Posterior vena cava (tissue), 2 donors: Measurements from ENCODE around the gene AGT. TPM values are rescaled to one million over a fixed set of nuclear protein-coding genes. Genes with fewer than 3 reads are reported as not detected.

Source experiments
- DNase-seq: peaks from one replicate; pipeline ENCODE4 v3.0.0-alpha.2; 2020; ENCODE audit warnings: low spot score
- intact Hi-C, 2 donors: fragments of 100-400 bp; cut with DNase I; formaldehyde crosslinking; loops; one replicate each; pipeline versions ENCODE4 v1.14.1 to v1.14.2; 2022 to 2023
- total RNA-seq, 2 donors: library from RNA; stranded (reverse); fragmentation: NEBNext Ultra II Directional; extraction: Animal tissue kit (Norgen Biotek cat#: 25700); gene quantifications; one replicate each; pipeline ENCODE4 v1.2.1, GENCODE V29; 2021
- donor health status: DM: yes; HTN: yes; CAD: no.
- donor health status: DM: yes; HTN: yes; CAD: no.

The AGT gene
- total RNA-seq, 2 donors from 2014 or later = 22.5 to 57.0 TPM

- intact Hi-C loops = no loop called here
- DNase-seq = no peak
Observed at GRCh38 chr1:230696722-230697437, 17.0 kb downstream of the AGT start.

- intact Hi-C loops = no loop called here
- no peak for DNase-seq
Observed at GRCh38 chr1:230696218-230696617, 17.7 kb downstream of the AGT start.

- intact Hi-C loops = no loop called here
- no peak for DNase-seq
Observed at GRCh38 chr1:230694991-230695390, 18.9 kb downstream of the AGT start.

GRCh38 chr1:230694464-230694863 lies 19.5 kb downstream of the AGT start:
- no peak for DNase-seq
- intact Hi-C loops = no loop called here

- intact Hi-C loops = no loop called here
- no peak for DNase-seq
Observed at GRCh38 chr1:230693777-230694176, 20.1 kb downstream of the AGT start.

- DNase-seq = peak; percentile 46
- intact Hi-C loops = no loop called here
Observed at GRCh38 chr1:230693221-230693620, 20.7 kb downstream of the AGT start.

- intact Hi-C loops = no loop called here
- peak; percentile 47 for DNase-seq
Observed at GRCh38 chr1:230691615-230692014, 22.3 kb downstream of the AGT start.

GRCh38 chr1:230690101-230690500 lies 23.8 kb downstream of the AGT start:
- intact Hi-C loops = no loop called here
- no peak for DNase-seq

GRCh38 chr1:230686747-230687146 lies 27.2 kb downstream of the AGT start:
- no peak for DNase-seq
- intact Hi-C loops = no loop called here

GRCh38 chr1:230684998-230685397 lies 28.9 kb downstream of the AGT start:
- intact Hi-C loops = no loop called here
- no peak for DNase-seq

- intact Hi-C loops = no loop called here
- no peak for DNase-seq
Observed at GRCh38 chr1:230684146-230684545, 29.8 kb downstream of the AGT start.

- intact Hi-C loops = no loop called here
Observed at GRCh38 chr1:230682882-230683610, 30.9 kb downstream of the AGT start.

GRCh38 chr1:230682274-230682673 lies 31.6 kb downstream of the AGT start:
- no peak for DNase-seq

More at GRCh38 chr1:230682882-230683610, 30.9 kb downstream of the AGT start:
- no peak for DNase-seq

GRCh38 chr1:230681599-230681998 lies 32.3 kb downstream of the AGT start:
- intact Hi-C loops = loop anchor here in 1 of 2 donors (2.0 kb wide), 1 partner anchor 23 kb away; no protein-coding TSS in a partner anchor
- DNase-seq = no peak

More at GRCh38 chr1:230682274-230682673, 31.6 kb downstream of the AGT start:
- intact Hi-C loops = no loop called here

GRCh38 chr1:230680300-230681025 lies 33.5 kb downstream of the AGT start:
- intact Hi-C loops = loop anchor here in 1 of 2 donors (2.0 kb wide), 1 partner anchor 22 kb away; no protein-coding TSS in a partner anchor
- DNase-seq = no peak

- intact Hi-C loops = loop anchor here in 1 of 2 donors (2.0 kb wide), 1 partner anchor 21 kb away; no protein-coding TSS in a partner anchor
- DNase-seq = no peak
Observed at GRCh38 chr1:230679825-230680224, 34.1 kb downstream of the AGT start.

GRCh38 chr1:230679192-230679591 lies 34.7 kb downstream of the AGT start:
- intact Hi-C loops = no loop called here
- no peak for DNase-seq

- intact Hi-C loops = no loop called here
- DNase-seq = no peak
Observed at GRCh38 chr1:230677200-230677599, 36.7 kb downstream of the AGT start.

GRCh38 chr1:230674581-230674980 lies 39.3 kb downstream of the AGT start:
- intact Hi-C loops = no loop called here
- no peak for DNase-seq

- intact Hi-C loops = no loop called here
- DNase-seq = no peak
Observed at GRCh38 chr1:230669543-230669942, 44.4 kb downstream of the AGT start.
